GM18907 (cell line): ENCODE results near the gene TBPL1.

ENCODE experiments used
- ATAC-seq: cut with Tn5 transposase; IDR thresholded peaks from one replicate; pipeline ENCODE4 v1.9.1; 2021; ENCODE audit warnings: mild to moderate bottlenecking, moderate library complexity; ENCODE audit not compliant: unreplicated experiment

Gene TBPL1

GRCh38 chr6:134039116-134039515, 86.1 kb downstream of the TBPL1 start:
- ATAC-seq = no peak
